ENCODE data around the gene LMO7.
"Not testable (repeated sequence)": the region's sequence is repeated elsewhere in the genome, so short reads cannot be mapped to it uniquely, and the experiment has no call there.

Gene LMO7

DNA sequence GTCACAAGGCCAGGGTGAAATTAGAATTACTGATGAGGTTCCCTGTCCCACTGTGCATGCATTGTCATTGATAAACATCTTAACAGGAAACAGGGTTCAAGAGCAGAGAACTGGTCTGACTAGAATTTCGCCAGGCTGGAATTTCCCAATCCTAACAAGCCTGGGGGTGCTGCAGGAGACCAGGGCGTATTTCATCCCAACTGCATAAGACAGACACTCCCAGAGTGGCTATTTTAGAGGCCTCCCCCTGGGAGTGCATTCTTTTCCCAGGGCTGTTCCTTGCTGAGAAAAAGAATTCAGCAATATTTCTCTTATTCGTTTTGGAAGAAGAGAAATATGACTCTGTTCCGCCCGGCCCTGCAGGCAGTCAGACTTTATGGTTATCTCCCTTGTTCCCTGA lies 144.0 kb downstream of the LMO7 start:
- not testable (repeated sequence) for DNase-seq

DNA sequence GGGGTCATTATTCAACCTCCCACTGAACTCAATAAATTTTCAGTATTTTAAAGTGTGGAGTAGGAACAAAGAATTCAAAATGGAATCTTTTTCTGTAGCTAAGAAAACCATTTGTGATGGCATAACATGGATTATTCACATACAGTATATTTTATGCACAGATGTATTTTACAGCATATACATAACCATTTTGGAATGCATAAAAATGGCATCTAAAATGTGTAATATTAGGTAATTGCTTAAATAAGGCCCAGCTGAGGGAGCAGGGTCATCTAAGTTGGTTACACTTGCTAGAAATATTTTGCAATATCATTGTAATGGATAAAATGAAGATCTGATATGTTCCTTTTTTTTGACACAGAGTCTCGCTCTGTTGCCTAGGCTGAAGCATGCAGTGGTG lies 146.9 kb downstream of the LMO7 start:
- no peak for DNase-seq

DNA sequence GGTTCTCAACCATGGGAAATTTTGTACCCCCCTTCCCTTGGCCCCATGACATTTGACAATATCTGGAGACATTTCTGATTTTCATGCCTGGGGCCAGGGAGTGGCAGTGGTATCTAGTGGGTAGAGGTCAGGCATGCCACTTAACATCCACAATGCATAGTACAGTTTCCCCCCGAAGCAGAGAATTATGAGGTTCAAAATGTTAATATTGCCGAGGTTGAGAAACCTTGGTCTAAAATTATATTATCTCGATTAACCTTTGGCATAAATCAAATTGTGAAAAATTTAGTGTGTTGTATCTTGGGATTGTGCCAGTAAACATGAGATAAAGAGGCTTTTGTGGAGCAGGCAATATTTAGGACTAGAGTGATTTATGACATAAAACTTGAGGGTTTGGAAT lies 147.9 kb downstream of the LMO7 start:
- DNase-seq: no peak

DNA sequence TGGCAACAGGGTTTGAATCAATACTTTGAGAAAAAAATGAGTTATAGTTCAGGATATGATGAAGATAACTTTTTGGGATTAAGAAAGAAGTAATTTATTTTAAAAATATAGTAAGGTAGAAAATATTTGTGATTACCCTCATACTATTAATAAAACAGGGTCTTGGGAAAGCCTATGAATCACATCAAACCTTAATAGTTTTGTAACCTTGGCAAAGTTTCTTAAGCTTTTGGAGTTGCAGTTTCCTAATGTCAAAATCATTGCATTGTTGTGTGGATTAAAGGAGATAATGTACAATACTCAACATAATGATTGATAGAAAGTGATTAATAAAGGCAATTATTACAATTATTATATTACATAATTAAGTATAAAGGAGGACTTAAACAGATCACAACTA lies 149.0 kb downstream of the LMO7 start:
- DNase-seq: no peak

DNA sequence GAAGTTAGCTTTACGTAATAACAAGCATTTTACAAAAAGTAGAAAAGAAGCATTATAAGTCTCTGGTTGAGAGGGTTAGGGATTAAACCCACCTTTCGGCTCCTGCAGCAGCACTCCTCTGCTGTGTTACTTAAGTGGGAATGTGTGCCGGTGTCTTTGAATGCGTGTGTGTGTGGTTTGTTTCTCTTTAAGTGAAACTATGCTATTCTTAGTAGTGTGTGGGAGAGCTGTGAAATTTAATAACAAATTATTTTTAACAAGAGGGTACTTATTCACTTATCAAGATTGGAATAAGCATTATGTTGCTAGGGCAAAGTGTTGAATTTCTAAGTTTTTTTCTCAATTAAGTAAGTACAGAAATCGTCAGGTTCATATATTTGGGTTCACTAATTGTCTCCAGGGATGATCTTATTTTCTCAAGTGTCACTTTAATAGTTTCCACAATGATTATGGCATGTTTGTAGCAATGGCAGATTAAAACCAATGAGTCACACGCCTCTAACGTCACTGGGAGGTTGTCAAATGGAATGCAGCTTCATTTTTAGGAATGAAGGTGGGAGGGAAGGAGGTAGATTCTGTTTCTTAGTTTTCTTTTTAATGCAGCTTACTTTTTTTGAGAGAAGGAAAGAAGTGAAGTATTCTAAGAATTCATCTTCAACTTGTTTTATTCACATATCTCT lies 151.3 kb downstream of the LMO7 start:
- DNase-seq: no peak

DNA sequence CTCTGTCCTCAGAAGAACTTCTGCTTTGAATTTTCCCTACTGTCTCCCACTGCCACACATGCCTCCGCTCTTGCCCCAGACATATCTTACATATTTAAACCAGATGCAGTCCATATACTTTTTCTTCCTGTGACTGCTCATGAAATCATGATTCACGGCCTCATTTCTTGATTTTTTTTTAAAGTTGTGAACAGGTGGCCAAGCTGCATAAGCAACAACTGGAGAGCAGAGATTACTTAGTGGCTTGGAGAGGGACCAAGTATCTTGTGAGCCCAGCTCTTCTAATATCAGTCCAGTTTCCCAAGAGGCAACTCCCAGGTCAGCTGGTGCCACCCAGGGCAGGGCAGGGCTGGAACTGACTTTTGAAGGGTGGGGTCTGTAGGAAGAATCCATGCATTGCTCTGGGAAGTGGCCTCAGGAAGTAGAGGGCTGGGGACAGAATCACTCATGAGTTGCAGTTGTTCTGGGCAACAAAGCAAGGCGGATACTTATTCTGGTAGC lies 152.4 kb downstream of the LMO7 start:
- no peak for DNase-seq

DNA sequence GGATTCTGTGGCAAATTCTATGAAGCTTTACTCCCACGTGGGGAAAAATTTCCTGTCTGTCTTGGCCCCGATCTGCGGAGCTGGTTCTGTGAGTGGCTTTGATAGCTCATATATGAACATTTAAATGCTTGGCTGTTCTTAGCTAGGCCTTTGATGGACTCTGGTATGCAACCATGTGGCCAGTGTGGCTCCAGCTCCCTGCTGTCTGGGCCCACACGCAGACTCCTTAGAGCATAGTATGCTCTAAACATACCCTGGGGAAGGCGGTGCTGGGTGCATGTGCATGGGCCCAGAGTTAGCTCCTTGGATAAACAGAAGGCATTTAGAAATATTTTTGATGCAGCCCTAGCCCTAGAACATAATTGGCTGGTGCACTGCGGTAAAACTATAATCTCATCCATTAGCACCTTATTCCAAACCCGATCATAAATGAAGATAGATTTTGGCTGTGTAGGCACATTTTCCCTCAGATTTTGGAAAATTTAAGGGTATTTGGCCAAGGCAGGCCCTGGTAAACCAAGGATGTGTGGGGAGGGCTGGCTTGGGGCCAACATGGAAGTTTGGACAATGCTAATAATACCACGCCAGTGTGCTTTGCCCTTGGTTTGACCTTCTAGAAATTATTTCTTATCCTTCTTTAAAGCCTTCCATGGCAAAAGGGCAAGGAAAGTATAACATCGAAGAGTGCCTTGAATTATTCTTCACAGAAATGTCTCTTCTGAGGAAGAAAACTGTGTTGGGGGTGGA lies 153.5 kb downstream of the LMO7 start:
- DNase-seq: no peak

DNA sequence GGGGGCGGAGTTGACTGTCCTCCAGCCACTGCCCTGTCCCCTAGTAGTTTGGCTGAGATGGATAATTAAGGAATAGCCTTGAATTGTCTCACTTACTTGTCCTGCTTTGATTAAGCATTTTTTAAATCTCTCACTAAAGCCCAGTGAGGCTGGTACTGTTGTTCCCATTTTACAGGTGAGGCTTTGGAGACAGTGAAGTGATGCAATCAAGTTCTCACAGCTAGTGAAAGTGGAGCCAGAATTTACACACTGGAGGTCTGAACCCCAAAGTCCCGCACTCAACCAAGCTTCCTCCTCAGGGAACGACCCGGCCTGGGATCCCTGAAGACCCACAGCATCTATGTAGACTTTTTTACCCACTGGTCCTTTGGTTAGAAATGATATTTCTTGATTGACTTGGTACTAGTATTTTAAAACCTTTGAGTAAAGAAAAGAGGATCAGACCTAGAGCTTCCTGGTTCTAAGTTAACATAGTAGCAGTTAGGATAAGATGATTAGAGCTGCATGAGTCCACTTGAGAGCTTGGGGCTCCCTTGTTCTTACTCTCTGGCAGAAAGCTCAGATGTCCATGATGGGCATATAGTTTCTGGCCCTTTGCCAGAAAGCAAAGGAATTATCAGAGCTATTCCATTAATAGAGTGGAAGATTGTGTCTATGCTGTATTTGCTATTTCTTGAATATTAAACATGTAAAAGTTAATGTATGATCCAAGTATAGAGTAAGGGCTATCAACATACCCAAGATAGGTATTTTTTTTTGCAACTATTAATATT lies 154.3 kb downstream of the LMO7 start:
- DNase-seq: no peak

DNA sequence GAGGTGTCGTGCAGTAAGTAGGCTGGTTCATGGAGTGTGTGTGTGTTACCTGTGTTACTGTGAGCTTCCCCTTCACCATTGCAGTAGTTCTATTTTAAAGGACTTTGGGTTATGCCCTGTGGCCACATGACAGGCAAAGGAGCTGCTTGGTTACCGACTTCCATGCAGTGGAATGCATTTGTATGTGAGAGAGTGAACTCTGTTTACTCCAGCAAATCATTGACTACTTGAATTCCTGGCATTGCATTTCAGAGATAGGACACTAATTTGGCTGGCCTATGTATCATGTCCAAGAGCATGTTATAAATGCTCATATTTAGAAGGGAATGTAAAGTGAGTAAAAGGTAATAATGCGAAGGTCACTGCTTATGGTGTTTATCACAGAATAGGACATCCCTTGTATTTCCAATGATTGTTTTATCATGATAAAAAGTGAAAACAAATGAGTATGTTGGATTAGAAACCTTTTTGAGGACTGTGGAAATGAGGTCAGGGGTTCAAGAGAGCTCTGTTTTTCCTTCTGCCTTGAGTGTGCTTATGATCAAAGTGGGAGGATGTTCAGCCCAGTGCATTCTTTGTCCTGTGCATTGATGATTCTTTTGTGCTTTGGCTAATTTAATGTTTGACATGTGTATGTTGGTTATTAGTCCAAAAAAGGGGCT lies 156.5 kb downstream of the LMO7 start:
- no peak for DNase-seq

DNA sequence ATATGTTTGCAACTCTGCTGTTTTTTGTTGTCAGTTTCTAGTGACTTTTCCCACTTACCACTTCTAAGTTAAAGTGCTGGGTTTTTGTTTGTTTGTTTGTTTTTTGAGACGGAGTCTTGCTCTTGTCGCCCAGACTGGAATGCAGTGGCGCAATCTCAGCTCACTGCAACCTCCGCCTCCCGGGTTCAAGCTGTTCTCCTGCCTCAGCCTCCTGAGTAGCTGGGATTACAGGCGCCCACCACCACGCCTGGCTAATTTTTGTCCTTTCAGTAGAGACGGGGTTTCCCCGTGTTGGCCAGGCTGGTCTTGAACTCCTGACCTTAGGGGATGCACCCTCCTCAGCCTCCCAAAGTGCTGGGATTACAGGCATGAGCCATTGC lies 157.0 kb downstream of the LMO7 start:
- not testable (repeated sequence) for DNase-seq

DNA sequence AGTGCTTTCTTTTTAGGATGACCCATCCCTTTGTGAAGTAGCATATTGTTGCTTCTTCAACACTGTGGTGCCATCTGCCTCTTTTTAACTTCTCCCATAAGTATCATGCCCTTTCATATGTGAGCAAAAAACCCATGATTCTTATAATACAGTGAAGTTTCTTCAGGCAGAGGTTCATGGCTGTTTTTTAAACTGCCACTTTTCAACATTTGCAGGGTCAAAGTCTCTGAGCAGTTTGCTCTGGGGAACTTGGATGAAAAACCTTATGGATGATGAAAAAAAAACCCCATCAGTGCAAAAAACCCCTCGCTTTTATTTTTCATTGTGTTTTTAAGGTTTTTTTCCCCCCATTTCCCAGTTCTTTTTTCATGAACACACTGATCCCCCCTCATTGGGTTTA lies 158.5 kb downstream of the LMO7 start:
- DNase-seq: no peak

DNA sequence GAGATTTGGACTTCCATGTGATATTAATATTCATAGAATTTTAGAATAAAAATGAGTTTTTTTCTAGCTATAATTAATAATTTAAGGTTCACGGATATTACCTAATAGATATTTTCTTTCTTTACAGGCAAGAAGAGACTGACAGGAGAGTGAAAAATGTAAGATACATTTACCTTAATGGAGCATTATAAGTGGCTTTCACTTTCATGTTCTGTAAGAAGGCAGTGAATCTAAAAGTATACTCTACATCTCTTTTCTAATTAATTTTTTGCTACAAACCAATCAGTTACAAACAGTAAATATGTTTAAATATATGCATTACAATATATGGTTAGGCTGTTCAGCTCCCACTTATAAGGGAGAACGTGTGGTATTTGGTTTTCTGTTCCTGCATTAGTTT lies 159.1 kb downstream of the LMO7 start:
- no peak for DNase-seq

DNA sequence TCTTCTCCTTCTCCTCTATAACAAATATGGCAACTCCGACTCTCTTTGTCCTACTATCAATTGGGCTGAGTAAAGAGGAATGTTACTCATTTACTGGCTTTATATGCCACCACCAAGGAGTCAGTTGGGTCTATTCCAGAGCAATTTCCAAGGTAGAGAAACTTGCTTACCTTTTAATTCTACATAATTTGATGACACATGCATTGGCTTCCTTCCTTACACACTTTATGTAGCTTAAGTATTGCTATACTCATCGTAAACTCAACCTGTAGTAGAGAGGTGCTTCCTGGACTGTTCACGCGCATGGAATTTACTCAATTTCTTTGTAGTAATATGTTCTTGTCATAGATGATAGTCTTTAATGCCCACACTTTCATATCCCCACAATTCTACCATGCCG lies 160.7 kb downstream of the LMO7 start:
- DNase-seq: no peak

DNA sequence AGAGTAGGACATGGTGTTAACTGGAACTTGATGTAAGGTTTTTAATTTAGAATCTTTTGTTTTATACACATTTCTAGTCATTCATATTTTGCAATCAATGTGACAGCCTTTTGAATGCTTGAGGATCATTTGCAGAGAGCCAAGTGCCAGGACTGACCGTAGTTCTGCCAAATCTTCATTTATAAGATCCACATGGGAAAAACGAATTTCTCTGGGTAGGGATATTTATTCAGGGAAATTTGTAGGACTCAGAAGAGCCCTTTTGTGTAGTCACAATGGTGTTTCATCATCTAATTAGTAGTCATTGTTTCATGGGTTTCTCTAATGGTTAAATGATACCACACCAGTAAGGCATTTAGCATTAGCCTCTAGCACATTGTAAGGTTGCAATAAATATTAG lies 161.1 kb downstream of the LMO7 start:
- no peak for DNase-seq

DNA sequence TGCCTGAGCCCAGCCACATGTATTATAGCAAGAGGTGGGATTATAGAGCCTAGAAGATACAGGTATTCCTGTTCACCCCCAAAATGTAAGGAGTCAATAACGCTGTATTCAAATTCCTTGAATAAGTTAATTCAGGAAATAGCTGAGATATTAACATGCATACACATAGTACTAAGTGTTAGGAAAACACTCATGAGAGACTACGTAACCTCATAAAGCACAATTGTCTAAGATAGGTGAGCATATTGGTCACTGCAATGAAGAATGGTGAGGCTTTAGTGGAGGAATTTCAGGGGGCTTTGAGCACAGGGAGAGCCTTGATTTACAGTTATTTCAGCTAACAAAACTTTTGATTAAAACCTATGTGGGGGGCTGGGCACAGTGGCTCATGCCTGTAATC lies 161.6 kb downstream of the LMO7 start:
- DNase-seq: no peak

DNA sequence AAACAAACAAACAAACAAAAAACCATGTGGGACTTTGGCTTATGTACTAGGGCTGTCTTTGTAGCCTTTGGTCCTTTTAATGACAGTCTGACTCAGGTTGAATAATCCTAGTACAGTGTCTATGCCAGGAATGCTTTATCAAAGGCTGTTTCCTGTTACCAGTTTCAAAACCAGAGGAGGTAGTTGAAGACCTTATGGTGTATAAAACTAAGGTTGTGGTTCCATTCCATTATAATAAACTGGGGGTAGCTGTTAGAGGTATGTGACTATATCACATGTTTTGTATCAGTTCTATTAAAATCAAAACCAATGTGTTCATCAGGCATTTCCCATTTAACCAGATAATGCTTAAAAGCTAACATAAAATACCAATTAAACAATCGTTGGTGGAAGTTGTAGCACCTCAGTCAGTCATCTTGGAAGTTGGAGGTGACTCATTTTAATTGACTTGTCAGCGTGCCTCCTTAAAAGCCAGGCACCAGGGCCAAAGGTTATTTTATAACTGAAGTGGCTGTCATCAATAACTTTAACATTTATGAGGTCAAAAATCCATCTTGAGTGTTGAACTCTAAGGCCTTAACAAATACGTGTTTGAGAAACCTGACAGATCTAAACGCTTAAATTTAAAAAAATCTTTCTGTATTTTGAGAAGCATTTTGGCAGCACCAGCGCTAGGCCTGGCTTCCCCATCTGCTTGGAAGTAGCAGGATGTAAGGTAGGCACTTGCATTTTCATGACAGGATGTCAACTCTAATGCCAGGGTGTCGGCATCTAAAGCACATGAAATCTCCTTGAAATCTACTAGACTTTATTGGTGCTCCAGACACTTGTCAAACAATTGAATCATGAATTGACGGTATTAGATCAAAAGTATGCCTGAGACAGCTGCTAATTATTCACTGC lies 162.5 kb downstream of the LMO7 start:
- DNase-seq: no peak

DNA sequence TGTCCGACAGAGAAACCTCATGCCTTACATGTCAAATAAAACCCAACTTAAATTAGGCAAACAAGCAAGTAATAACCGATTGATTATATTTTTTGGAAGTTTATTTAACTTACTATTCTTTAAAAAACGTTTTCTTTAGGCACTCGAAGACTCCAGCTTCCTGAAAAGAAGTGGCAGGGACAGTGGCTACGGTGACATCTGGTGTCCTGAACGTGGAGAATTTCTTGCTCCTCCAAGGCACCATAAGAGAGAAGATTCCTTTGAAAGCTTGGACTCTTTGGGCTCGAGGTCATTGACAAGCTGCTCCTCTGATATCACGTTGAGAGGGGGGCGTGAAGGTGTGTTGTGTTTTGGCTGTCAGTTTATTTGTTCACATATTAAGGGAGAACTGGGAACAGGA lies 164.4 kb downstream of the LMO7 start:
- DNase-seq: no peak

DNA sequence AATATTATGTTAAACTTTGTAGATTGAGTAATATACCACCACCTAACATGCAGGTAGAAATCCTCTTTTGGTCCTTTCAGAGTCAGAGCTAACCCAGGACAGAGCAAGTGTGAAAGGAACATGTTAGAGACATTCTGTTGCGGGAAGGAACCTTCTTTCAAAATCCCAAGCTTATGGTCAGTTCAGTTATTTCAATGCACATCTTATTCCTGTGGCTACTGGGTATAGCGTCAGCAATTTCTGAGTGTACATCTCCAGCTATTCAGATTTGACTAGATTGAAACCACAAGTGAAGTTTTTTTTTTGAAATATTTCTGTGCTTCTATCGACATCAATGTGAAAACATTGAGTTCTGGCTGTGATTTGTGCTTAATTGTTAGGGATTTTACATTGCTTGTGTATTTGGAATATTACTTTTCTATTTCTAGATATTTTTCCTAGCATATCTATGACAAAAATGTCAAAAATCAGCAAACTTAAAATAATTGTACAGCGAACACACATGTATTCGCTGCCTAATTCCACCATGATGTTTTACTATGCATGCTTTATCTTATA lies 165.3 kb downstream of the LMO7 start:
- no peak for DNase-seq

DNA sequence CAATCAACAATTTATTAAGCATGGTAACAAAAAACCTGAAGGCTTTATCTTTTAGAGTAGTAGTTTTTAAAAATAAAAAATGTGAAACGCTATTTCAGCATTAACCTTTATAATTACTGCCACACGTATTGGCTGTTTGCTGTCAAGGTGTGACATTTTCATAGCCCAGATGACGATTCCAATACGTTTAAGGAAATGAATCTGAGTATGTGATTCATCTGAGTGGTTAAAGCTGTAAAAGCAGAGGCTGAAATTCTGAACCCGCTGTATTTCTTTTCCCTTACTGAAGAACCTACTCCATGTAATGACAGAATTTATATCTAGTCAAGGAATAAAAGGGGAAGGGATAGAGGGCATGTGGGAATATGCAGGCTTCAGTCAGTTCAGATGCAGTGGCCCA lies 166.0 kb downstream of the LMO7 start:
- DNase-seq: no peak

DNA sequence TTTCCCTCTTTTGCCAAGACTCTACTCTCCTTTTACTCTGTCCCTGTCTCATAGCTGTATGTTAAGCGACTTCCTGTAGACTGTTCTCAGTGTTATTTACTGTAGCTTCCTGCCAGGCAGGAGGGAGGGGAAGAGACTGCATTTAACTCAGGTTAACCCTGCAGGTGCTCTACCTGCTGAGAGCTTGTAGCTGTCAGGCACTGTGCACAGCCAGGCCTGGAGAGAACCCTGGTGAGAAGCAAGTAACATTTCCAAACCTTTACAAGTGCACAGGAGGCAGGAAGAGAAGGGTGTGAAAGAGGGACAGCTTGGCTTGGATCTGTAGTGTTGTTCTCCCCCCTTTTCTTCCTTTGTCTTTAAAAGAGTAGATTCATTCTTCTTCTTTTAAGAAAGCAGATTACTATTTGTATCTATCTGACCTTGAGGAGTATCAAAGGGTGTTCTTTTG lies 167.1 kb downstream of the LMO7 start:
- DNase-seq: peak; percentile 40

DNA sequence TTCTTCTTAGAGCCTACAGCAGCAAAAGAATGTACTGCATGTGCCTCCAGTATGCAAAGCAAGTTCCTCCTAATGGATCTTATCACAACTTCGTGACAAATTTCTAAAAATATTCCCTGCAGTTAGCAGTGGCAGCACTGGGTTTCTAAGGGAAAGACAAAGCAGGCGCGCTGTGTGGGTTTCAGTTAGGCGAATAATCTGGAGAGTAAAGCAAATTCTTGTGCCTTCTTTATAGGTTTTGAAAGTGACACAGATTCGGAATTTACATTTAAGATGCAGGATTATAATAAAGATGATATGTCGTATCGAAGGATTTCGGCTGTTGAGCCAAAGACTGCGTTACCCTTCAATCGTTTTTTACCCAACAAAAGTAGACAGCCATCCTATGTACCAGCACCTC lies 167.9 kb downstream of the LMO7 start:
- DNase-seq: no peak

DNA sequence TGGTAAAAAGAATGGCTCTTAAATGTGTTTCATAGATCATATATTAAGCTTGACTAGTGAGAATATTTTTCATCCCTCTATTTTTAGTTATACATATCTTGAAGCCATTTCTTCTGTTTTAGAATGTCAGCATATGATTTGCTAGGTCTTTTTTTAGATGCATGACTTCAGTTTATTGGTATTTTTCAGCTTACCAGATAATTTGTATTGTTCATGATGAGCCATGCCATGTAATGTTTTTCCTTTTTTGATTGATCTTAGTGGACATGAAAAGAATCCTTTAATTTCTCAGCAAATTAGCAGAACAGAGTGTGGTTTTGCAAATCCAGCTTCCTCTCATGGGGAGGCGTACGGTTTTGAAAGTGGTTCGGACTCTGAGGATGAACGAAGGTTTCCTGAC lies 168.5 kb downstream of the LMO7 start:
- no peak for DNase-seq
